PC-9 (cell line): ENCODE results near the gene ZFPM1.

ENCODE experiments used
- CTCF ChIP-seq: fragments of 200-600 bp; sonication (generic); conservative IDR thresholded peaks from 2 replicates; pipeline ENCODE4 v1.6.1; 2017; ENCODE audit warnings: mixed run types, antibody characterized with exemption, mild to moderate bottlenecking, moderate library complexity
- EZH2 ChIP-seq: fragments of 200-600 bp; sonication (generic); IDR thresholded peaks from 2 replicates; pipeline ENCODE4 v1.8.0; 2017; ENCODE audit warnings: antibody characterized with exemption, low read depth

GRCh38 chr16:88549671-88550245 lies 96.7 kb downstream of the ZFPM1 start:
- TF ChIP-seq EZH2 (no peak), CTCF (no peak)
